ENCODE measurements around the gene SURF6.
"Not testable (repeated sequence)": the region's sequence is repeated elsewhere in the genome, so short reads cannot be mapped to it uniquely, and the experiment has no call there.

SURF6 gene

GRCh38 chr9:133322701-133323100 lies 13.3 kb downstream of the SURF6 start:
- DNase-seq = no peak

GRCh38 chr9:133321411-133321935 lies 14.5 kb downstream of the SURF6 start:
- DNase-seq = no peak

GRCh38 chr9:133320421-133320881 lies 15.5 kb downstream of the SURF6 start:
- no peak for DNase-seq

- not testable (repeated sequence) for DNase-seq
Observed at GRCh38 chr9:133317551-133317950, 18.4 kb downstream of the SURF6 start.

- DNase-seq = no peak
Observed at GRCh38 chr9:133315997-133316396, 20.0 kb downstream of the SURF6 start.

GRCh38 chr9:133309608-133310007 lies 26.4 kb downstream of the SURF6 start:
- DNase-seq = no peak

- no peak for DNase-seq
Observed at GRCh38 chr9:133307301-133307700, 28.7 kb downstream of the SURF6 start.

- DNase-seq = no peak
Observed at GRCh38 chr9:133306242-133307204, 29.5 kb downstream of the SURF6 start.

- no peak for DNase-seq
Observed at GRCh38 chr9:133305731-133306130, 30.3 kb downstream of the SURF6 start.

- no peak for DNase-seq
Observed at GRCh38 chr9:133304477-133305377, 31.3 kb downstream of the SURF6 start.

- DNase-seq = no peak
Observed at GRCh38 chr9:133304158-133304470, 31.9 kb downstream of the SURF6 start.

GRCh38 chr9:133303266-133304157 lies 32.5 kb downstream of the SURF6 start:
- no peak for DNase-seq

- no peak for DNase-seq
Observed at GRCh38 chr9:133301253-133302230, 34.4 kb downstream of the SURF6 start.

GRCh38 chr9:133299996-133300395 lies 36.0 kb downstream of the SURF6 start:
- DNase-seq = not testable (repeated sequence)

GRCh38 chr9:133294257-133294656 lies 41.7 kb downstream of the SURF6 start:
- no peak for DNase-seq

GRCh38 chr9:133290751-133291302 lies 45.2 kb downstream of the SURF6 start:
- DNase-seq = no peak

GRCh38 chr9:133286523-133286922 lies 49.5 kb downstream of the SURF6 start:
- DNase-seq = no peak

GRCh38 chr9:133285252-133285775 lies 50.7 kb downstream of the SURF6 start:
- DNase-seq = no peak

- no peak for DNase-seq
Observed at GRCh38 chr9:133284362-133284761, 51.6 kb downstream of the SURF6 start.

GRCh38 chr9:133283255-133284032 lies 52.5 kb downstream of the SURF6 start:
- not testable (repeated sequence) for DNase-seq

Measured in activated CD4-positive, alpha-beta T cell treated with anti-CD3 and anti-CD28 coated beads, Interleukin-10, Interleukin-2, amounts not matched to agents 100 ng/mL and 50 ng/mL, durations not matched to agents 16 hours and 8 hours (primary cell).